ENCODE measurements around the gene EMP3. TPM values are rescaled to one million over a fixed set of nuclear protein-coding genes. Genes with fewer than 3 reads are reported as not detected.
A peak's percentile ranks its signal among the peaks of the same experiment; 100 is the strongest.
"Not testable (repeated sequence)": the region's sequence is repeated elsewhere in the genome, so short reads cannot be mapped to it uniquely, and the experiment has no call there.

The EMP3 gene
- total RNA-seq, 4 donors from 2014 or later: 48.6 to 173 (median 58.9) TPM

- peak in 2 of 3 donors; percentile 68 to 89 for TF ChIP-seq CTCF (IDR thresholded peaks at IDR 0.05)
- ATAC-seq (ENCODE audit: low FRiP score): peak; percentile 81
- DNase-seq (ENCODE audit: low spot score): peak; percentile 71
Measured at GRCh38 chr19:48290771-48291488, 34.4 kb upstream of the EMP3 start.

GRCh38 chr19:48291489-48291815 lies 33.9 kb upstream of the EMP3 start:
- not testable (repeated sequence) for DNase-seq (ENCODE audit: low spot score); ATAC-seq (ENCODE audit: low FRiP score)

- ATAC-seq (ENCODE audit: low FRiP score): no peak
- TF ChIP-seq CTCF (IDR thresholded peaks at IDR 0.05): no peak
- peak; percentile 27 for DNase-seq (ENCODE audit: low spot score)
Measured at GRCh38 chr19:48292798-48293197, 32.6 kb upstream of the EMP3 start.

GRCh38 chr19:48295458-48295857 lies 29.9 kb upstream of the EMP3 start:
- ATAC-seq (ENCODE audit: low FRiP score): no peak
- TF ChIP-seq CTCF (IDR thresholded peaks at IDR 0.05): no peak
- no peak for DNase-seq (ENCODE audit: low spot score)

- DNase-seq (ENCODE audit: low spot score): no peak
- ATAC-seq (ENCODE audit: low FRiP score): no peak
- TF ChIP-seq CTCF (IDR thresholded peaks at IDR 0.05): no peak
Measured at GRCh38 chr19:48296963-48297734, 28.2 kb upstream of the EMP3 start.

GRCh38 chr19:48297975-48298374 lies 27.4 kb upstream of the EMP3 start:
- ATAC-seq (ENCODE audit: low FRiP score) (no peak), DNase-seq (ENCODE audit: low spot score) (no peak)
- TF ChIP-seq CTCF (IDR thresholded peaks at IDR 0.05): no peak

DNA sequence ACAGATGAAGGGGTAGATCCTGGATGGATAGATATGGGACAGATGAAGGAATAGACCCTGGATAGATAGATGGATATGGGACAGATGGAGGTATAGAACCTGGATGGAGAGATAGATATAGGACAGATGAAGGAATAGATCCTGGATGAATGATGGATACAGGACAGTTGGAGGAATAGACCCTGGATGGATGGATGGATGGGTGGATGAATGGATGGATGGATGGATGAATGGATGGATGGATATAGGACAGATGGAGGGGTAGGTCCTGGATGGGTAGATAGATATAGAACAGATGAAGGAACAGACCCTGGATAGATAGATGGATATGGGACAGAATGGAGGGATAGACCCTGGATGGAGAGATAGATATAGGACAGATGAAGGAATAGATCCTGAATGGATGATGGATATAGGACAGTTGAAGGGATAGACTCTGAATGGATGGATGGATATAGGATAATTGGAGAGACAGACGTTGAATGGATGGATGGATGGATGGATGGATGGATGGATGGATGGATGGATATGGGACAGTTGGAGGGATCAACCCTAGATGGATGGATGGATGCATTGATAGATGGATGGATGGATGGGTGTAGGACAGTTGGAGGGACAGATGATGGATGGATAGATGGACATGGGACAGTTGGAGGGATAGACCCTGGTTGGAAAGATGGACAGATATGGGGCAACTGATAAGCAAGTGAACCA lies 23.3 kb upstream of the EMP3 start:
- TF ChIP-seq CTCF (IDR thresholded peaks at IDR 0.05): no peak
- DNase-seq (ENCODE audit: low spot score) (no peak), ATAC-seq (ENCODE audit: low FRiP score) (no peak)

Data from omental fat pad (tissue), 4 donors.